Measurements from ENCODE around the gene KCNJ6.

The KCNJ6 gene

DNA sequence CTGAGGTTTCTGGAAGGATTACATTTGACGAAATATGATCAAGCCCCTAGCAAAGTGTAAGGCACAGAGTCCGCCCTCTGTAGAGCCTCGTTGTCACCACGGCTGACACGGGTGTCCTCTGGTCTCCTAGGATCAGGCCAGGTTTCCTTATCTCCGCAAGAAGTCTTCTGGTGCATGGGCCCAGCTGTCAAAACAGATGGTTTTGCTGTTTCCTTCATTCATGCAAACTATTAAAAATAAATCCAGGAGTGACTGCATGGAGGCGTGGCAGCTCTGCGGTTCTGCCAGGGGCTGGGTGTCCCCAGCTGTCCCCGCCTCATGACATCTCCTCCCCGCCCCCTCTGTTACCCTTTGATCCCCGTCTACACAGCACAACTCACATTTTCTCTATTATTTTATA, 340.7 kb downstream of the KCNJ6 start:
- Mint-ChIP-seq H3K4me3 (peak overlapping the region in 2 of 3 experiments; percentile 15 to 57), H3K4me1 (peaks cover 34% of the 10 kb centered on the region)

DNA sequence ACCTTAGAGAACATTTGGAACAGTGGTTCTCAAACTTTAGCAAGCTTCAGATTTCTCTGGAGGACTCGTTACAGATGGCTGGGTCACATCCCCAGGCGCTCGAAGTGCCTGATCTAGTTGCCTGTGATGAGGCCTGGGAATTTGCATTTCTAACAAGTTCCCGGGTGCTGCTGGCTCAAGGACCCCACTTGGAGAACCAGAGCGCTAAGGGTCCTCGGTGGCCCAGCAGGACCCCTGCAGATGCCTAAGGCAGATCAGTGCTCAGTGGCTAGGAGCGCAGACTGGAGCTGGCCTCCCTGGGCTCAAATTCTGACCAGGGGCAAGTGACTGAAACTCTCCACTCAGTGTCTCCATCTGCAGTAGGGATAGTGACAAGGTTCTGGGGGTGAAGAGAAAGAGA, 341.5 kb downstream of the KCNJ6 start:
- Mint-ChIP-seq H3K4me1 (peaks cover 29% of the 10 kb centered on the region), H3K36me3 (ENCODE audit: low read depth) (peaks cover 5% of the 10 kb centered on the region), H3K4me3 (peak overlapping the region in 1 of 3 experiments; percentile 57), H3K9me3 (peaks cover 24% of the 10 kb centered on the region), H3K27me3 (ENCODE audit: low read depth) (peaks cover 7% of the 10 kb centered on the region), H3K27ac (no peak overlapping the region)
- TF ChIP-seq, protein P1, sequence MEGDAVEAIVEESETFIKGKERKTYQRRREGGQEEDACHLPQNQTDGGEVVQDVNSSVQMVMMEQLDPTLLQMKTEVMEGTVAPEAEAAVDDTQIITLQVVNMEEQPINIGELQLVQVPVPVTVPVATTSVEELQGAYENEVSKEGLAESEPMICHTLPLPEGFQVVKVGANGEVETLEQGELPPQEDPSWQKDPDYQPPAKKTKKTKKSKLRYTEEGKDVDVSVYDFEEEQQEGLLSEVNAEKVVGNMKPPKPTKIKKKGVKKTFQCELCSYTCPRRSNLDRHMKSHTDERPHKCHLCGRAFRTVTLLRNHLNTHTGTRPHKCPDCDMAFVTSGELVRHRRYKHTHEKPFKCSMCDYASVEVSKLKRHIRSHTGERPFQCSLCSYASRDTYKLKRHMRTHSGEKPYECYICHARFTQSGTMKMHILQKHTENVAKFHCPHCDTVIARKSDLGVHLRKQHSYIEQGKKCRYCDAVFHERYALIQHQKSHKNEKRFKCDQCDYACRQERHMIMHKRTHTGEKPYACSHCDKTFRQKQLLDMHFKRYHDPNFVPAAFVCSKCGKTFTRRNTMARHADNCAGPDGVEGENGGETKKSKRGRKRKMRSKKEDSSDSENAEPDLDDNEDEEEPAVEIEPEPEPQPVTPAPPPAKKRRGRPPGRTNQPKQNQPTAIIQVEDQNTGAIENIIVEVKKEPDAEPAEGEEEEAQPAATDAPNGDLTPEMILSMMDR (IDR thresholded peaks at IDR 0.05; ENCODE audit: unreplicated experiment in 3 of 3) = no peak

More for the DNA sequence above, 340.7 kb downstream of the KCNJ6 start:
- Mint-ChIP-seq H3K27me3 (ENCODE audit: low read depth) (peaks cover 4% of the 10 kb centered on the region), H3K27ac (peak overlapping the region in 2 of 3 experiments; percentile 22 to 75), H3K36me3 (ENCODE audit: low read depth) (peaks cover 8% of the 10 kb centered on the region), H3K9me3 (peaks cover 30% of the 10 kb centered on the region)
- TF ChIP-seq, protein P1 (IDR thresholded peaks at IDR 0.05; ENCODE audit: unreplicated experiment in 3 of 3) = no peak

DNA sequence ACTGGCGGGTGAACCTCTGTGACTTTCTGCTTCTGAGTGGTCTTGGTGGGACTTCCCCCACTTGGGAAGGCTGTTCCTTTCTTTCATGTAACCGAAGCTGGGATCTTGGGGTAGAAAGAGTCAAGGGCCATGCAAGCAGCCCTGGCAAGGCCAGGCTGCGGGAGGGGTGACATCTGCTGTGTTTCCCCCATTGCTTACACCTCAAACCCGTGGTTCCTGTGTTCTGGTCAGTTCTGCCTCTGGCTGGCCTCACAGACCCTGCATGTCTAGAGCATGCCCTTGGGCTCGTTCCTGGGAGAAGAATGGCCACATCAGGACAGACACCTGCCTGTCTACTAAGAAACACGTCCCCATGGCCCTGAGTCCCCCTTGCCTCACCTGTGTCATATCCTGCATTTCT, 341.9 kb downstream of the KCNJ6 start:
- Mint-ChIP-seq H3K36me3 (ENCODE audit: low read depth) (peaks cover 1% of the 10 kb centered on the region), H3K4me3 (no peak overlapping the region), H3K4me1 (peaks cover 32% of the 10 kb centered on the region), H3K9me3 (peaks cover 20% of the 10 kb centered on the region), H3K27ac (no peak overlapping the region), H3K27me3 (ENCODE audit: low read depth) (peaks cover 7% of the 10 kb centered on the region)
- TF ChIP-seq, protein P1 (IDR thresholded peaks at IDR 0.05; ENCODE audit: unreplicated experiment in 3 of 3) = no peak

DNA sequence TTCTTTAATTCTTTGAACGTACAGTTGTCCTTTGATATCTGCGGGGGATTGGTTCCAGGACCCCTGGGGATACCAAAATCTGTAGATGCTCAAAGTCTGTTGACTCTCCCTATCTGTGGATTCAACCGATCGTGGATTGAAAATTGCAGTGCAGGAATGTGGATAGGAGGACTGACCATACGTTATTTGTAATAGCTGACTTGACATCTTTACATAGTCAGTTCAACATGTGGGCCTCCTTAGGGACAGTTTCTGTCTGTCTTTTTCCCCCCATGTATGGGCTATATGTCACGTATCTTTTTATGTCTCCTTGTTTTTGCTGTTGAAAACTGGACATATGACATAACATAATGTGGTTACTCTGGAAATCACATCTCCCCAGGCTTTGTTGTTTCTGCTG, 344.8 kb downstream of the KCNJ6 start:
- Mint-ChIP-seq H3K4me3 (no peak overlapping the region), H3K9me3 (peaks cover 5% of the 10 kb centered on the region), H3K27me3 (ENCODE audit: low read depth) (peaks cover 28% of the 10 kb centered on the region), H3K36me3 (ENCODE audit: low read depth) (no peaks in the 10 kb centered on the region), H3K4me1 (peaks cover 57% of the 10 kb centered on the region), H3K27ac (peak overlapping the region in 1 of 3 experiments; percentile 44)
- TF ChIP-seq, protein P1 (IDR thresholded peaks at IDR 0.05; ENCODE audit: unreplicated experiment in 3 of 3) = no peak

DNA sequence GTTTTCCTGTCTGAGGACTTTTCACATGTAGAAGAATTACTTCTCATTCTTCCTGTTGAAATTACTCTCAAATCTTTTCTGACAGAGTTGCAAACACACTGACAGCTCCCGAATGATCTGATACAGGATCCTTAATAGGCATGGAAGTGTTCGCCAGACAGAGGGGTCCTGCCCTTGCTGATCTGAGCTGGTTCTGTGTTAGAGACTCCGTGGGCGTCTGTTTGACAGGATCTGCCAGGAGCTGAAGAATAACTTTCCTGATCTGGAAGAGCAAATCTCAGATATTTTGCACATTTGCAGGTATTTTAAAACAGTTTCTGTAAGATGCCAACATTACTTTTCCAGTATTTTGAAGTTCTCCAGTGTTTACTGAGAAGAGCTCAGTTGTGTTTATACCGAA, 347.3 kb downstream of the KCNJ6 start:
- TF ChIP-seq, protein P1 (IDR thresholded peaks at IDR 0.05; ENCODE audit: unreplicated experiment in 3 of 3) = no peak
- no peak overlapping the region for H3K4me3 Mint-ChIP-seq

DNA sequence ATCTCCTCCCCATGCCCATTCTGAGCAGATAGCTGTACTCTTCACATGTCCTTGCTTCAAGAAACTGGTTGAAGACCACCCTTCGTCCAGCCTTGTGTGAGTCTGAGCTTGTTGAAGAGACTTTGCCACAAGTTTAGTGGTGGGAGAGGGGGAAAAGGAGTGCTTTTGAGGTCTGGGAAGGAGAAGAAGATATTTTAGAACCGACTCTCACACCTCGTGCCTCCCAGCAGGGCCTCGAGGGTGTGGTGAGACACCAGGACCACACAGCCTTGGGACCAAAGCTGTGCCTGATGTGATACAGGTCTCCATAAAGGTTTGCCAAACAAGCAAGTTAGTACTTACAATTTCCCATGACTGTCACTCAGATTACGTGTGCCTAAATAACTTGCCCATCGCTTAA, 347.8 kb downstream of the KCNJ6 start:
- no peaks in the 10 kb centered on the region for H3K9me3 Mint-ChIP-seq
- no peak overlapping the region for H3K27ac Mint-ChIP-seq
- peak overlapping the region in 1 of 3 experiments; percentile 25 for H3K4me3 Mint-ChIP-seq
- peaks cover 42% of the 10 kb centered on the region for H3K27me3 Mint-ChIP-seq (ENCODE audit: low read depth)
- TF ChIP-seq, protein P1 (IDR thresholded peaks at IDR 0.05; ENCODE audit: unreplicated experiment in 3 of 3) = no peak
- H3K4me1 Mint-ChIP-seq = peaks cover 68% of the 10 kb centered on the region
- no peaks in the 10 kb centered on the region for H3K36me3 Mint-ChIP-seq (ENCODE audit: low read depth)

More for the DNA sequence above, 347.3 kb downstream of the KCNJ6 start:
- no peaks in the 10 kb centered on the region for H3K36me3 Mint-ChIP-seq (ENCODE audit: low read depth)
- no peak overlapping the region for H3K27ac Mint-ChIP-seq
- H3K9me3 Mint-ChIP-seq = no peaks in the 10 kb centered on the region
- H3K27me3 Mint-ChIP-seq (ENCODE audit: low read depth) = peaks cover 42% of the 10 kb centered on the region
- H3K4me1 Mint-ChIP-seq = peaks cover 68% of the 10 kb centered on the region
